Eye (tissue), 1 donor: ENCODE measurements around the gene LPXN.
A peak's percentile ranks its signal among the peaks of the same experiment; 100 is the strongest.
"Not testable (repeated sequence)": the region's sequence is repeated elsewhere in the genome, so short reads cannot be mapped to it uniquely, and the experiment has no call there.

Source experiments
- DNase-seq: peaks from one replicate; pipeline ENCODE4 v3.0.0-alpha.2; 2015

LPXN gene

DNA sequence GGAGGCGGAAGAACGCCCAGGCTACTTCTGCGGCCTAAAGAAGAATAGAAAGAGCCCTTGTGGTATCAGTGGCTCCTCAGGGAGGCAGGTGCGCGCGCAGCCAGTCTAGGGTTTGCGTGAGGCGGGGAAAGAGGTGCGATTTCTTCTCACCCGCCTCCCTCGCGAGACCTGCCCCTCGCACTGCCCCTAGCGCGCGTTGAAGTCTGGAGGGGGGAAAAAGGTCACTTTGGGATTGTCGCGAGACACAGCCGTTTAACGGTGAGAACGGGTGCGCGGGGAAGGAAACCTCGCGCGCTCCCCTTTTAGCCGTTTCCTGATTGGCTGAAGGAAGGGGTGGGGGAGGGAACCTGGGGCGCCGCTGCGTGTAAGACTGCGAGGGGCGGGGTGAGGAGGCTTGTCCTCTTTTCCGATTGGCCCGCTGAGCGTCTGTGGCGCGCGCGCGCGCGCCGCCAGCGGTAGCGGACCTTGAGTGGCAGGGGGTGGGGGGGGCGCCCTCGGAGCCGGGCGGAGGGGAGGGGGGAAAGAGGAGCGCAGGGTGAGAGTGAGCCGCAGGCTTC, 3.1 kb upstream of the LPXN start, which contains the start of gene ZFP91:
Gene ZFP91, plus strand, starts transcription at position 429 of the 557 bp plus-strand sequence. CDS start 219 bp downstream, outside the sequence.
- DNase-seq = peak; percentile 99

DNA sequence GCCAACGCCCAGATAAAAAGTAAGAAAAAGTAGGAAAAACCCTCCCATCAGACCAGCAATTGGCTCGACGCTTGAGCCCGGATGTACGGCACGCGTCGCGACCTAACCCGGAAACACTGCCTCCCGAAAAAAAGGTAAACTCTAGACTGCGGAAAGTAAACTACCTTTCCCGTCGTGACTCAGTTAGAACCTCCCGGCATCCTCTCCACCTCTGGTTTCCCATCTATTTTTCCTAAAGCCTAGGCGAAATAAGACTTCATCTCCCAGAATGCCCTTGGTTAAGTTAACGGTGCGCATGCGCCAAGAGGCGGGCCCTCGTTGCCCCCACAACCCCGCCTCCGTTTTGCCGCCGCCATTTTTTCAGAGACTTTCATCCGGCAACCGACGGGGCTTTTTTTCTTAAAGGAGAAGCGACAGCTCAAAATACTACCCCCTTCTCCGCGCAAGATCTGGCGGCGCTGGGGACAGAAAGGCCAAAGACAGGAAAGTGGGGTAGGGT, 2.5 kb upstream of the LPXN start:
- peak; percentile 99 for DNase-seq

DNA sequence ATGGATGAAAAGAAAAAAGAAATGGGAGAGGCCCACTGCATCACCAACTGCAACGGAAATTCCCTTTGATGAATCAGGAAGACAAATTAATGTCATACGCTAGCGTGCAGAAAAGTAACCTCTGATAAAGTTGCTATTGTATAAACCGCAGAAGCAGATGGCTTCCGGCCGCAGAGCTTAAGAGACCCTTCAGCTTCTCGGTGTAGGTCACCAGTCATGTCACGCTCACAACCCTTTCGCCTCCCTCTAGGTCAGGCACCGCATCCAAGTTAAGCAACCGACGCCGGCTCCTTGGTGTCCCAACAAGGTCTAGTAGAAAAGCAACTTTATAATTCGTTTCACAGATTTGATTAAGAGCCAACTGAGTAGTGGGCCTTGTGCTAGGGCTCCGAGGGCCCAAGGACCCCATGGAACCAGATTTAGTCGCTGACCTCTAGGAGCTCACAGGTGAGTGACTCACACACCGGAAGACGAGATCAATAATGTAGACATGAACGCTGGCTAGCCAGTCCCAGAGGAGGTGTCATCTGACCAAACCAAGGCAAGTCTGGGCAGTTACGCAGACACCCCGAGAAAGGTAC, 2.0 kb upstream of the LPXN start:
- no peak for DNase-seq

GRCh38 chr11:58576887-58577471, 1.3 kb upstream of the LPXN start:
- peak; percentile 65 for DNase-seq

DNA sequence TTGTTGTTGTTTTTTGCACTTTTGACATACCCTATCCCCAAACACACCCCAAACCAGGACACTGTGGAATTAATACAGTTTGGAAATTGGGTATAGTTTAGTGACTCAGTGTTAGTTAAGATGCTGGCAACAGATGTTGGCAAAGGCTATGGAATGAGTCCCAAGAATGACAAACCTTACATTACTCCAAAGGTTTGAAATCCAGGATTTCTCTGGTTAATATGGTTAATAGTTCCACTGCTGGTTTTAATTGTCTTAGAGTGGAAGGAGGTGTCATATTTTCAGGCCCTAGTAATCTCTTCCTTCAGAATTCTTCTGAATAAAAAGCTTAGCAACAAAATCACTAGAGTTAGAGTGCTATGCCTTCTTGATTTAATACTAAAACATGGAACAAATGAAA, 775 bp downstream of the LPXN start:
- no peak for DNase-seq

DNA sequence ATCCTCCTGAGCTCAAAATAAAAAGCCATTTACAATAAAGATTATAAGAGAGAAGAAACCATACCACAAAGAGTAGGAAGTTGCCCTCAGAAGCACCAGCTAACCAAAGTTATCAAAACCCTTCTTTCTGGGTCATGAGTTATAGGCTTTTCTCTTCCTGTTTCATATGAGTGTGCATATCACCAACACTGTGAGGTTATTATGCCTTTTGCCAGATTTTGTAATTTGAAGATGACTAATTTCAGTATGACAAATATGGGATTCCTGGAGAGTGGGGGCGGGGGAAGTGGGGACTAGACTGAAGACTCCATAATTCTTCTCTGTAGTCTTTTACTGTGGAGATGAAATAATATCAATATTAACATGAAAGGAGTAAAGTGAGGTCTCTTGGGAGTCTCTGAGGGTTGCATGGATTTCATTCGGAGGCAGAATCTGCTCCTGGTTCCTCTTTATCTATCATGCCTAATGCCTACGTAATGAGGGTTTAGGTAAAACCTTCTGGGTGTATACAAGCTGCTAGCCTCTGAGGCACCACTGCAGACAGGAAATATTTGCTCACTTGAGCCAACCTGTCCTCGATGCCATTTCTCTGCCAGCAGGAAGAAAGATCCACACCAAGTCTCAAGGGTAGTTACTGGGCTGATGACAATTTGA, 2.1 kb downstream of the LPXN start:
- no peak for DNase-seq

DNA sequence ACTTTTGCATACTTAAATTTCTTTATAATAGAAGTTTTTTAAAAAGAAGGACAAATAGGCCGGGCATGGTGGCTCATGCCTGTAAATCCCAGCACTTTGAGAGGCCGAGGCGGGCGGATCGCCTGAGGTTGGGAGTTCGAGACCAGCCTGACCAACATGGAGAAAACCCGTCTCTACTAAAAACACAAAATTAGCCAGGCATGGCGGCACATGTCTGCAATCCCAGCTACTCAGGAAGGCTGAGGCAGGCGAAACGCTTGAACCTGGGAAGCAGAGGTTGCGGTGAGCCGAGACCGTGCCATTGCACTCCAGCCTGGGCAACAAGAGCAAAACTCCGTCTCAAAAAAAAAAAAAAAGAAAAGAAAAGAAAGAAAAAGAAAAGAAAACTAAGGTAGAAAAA, 2.8 kb downstream of the LPXN start:
- not testable (repeated sequence) for DNase-seq

- DNase-seq = peak; percentile 78
These were observed 7.7 kb downstream of the LPXN start for GRCh38 chr11:58567889-58568512.

- no peak for DNase-seq
These were observed 11.4 kb downstream of the LPXN start for GRCh38 chr11:58564231-58564630.

DNA sequence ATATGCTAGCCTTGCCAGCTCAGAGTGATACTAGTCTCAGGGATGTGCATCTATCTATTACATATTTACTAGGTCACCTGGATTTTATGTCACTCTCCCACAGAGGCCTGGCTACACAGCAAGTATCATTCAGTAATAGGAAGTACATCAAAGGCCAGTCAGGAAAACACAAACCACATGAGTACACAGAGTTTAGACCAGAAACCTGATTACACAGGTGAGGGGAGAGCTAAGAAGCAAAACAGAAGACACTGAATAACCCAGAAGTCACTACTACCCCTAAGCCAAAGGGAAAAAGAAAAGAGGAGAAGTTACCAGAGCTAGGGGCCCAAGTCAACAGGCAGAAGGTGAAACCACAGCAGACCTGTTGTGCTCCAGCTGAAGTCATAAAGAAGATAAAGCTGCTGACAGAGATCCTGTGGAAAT, 13.3 kb downstream of the LPXN start:
- no peak for DNase-seq

GRCh38 chr11:58561394-58562098, 14.1 kb downstream of the LPXN start:
- no peak for DNase-seq

GRCh38 chr11:58560842-58561241, 14.8 kb downstream of the LPXN start:
- no peak for DNase-seq

GRCh38 chr11:58549644-58550043, 26.0 kb downstream of the LPXN start:
- no peak for DNase-seq

GRCh38 chr11:58546841-58547240, 28.8 kb downstream of the LPXN start:
- DNase-seq = no peak

DNA sequence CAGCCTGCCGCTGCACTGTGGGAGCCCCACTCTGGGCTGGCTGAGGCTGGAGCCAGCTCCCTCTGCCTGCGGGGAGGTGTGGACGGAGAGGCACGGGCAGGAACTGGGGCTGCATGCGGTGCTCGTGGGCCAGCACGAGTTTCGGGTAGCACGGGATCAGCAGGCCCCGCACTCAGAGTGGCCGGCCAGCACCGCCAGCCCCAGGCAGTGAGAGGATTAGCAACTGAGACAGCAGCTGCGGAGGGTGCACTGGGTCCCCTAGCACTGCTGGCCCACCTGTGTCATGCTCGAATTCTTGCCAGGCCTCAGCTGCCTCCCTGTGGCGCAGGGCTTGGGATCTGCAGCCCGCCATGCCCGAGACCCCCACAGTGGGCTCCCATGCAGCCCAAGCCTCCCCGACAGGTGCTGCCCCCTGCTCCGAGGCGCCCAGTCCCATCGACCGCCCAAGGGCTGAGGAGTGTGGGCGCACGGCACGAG, 43.8 kb downstream of the LPXN start:
- DNase-seq = no peak

GRCh38 chr11:58530236-58530635, 45.4 kb downstream of the LPXN start:
- DNase-seq = no peak

DNA sequence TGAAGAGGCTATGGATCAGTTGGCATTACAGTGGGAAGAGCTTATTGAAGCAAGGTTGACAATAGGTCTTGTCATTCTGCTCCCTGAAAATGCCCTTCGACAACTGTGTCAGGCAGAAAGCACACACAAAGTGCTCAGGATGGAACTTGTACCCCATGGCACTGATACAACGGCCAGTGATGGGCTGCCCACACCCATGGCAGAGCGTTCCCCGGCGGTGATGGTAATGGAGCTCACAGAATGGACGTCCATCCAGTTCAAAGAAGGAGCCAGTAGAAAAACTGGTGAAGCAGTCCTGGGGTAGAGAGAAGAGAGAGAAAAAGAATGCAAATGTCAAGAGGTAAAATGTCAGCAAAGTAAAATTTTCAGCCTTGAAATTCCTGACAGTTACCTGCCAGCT, 48.2 kb downstream of the LPXN start:
- DNase-seq = no peak

- no peak for DNase-seq
These were observed 48.9 kb downstream of the LPXN start for GRCh38 chr11:58526721-58527120.

DNA sequence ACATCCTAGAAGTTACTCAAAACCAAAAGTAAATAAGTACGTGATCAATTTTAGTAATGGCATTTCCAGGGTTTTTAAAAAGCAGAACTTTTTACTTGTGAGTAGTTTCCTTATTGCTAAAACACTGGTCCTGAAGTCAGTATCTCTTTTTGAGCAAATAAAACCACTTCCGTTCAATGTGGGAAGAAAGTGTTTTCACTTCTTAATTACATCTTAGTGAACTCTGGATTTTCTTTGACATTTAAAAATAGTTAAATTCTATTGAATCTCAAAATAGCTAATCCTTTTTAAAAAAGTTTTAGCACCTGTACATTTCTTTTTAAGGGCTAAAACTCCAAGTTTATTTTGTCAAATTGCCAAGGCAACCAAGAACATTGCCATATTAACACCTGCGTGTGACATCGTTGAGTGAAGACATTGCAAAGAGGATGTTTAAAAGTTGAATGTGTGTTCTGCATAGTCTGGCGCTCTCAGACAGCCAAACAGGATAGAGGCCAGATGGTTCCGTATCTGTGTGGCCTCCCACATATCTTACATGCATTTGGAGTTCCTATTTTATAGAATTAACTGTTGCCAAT, 50.5 kb downstream of the LPXN start:
- no peak for DNase-seq

DNA sequence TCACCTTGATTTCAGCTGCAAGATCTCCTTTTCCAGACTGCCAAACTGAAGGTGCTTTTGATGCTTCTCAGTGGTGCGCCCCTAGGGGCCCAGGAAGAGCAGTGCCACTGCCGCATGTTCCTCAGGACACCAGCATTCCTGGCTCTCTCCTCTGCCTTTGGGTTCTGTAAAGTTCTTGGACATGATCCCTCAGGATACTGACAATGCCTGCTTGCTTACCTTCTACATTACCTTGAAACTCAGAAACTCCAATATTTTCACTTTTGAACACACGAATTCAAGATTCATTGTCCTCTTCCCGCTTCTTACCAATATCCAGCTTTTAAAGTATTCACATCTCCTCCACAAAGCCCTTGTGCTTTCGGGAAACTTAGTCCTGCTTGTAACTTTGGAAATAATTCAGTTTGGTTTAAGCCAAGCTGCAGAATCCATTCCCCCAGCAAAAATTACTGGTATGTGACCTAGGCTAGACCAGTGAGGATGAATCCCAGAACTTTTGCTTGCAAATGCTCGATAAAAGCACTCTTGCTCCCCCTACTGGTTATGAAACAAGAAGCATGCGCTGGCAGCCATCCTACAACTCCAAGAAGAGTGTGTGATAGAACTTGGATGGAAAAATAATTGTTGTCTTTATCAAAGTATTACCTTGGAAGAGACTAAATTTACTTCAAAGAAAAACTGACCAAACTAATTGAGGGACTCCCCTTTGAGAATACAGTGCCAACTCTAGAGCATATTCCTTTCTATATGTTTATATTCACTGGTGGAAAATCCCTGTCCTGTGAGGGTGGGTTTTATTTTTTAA, 51.2 kb downstream of the LPXN start:
- DNase-seq = peak; percentile 90

GRCh38 chr11:58513747-58514367, 61.8 kb downstream of the LPXN start:
- peak; percentile 74 for DNase-seq
